ENCODE data around the gene PRDX6. TPM values are rescaled to one million over a fixed set of nuclear protein-coding genes. Genes with fewer than 3 reads are reported as not detected.

PRDX6 gene
- total RNA-seq, 1 experiment from 2014 or later, result 270 TPM

DNA sequence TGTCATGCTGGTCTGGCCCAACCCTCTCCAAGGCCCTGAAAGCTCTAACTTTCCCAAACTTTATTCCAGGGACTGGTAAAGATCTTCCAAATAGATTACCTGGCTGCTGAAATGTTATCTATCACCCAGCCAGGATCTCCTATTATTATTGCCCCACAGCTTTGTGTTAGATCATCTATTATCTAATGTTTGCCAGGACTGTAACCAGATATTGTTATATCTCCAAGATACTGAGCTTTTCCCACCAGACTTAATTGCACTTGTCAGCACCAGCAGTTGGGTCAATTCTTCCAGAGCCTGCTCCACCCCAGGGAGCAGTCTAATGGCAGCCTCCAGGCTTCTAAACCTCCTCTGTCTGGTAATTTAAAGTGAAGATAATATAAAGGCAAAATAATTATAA lies 59.1 kb downstream of the PRDX6 start:
- no peak overlapping the region for H3K27ac ChIP-seq (ENCODE audit: low read depth, low read length, poor library complexity, severe bottlenecking)
- H3K4me3 ChIP-seq (ENCODE audit: low read depth, low read length, poor library complexity, severe bottlenecking), result no peak overlapping the region
- no peaks in the 10 kb centered on the region for H3K36me3 ChIP-seq (ENCODE audit: insufficient read depth, low read length, poor library complexity, severe bottlenecking)
- H3K9me3 ChIP-seq (ENCODE audit: low read depth, low read length, poor library complexity, severe bottlenecking), result no peaks in the 10 kb centered on the region
- POLR2A ChIA-PET (ENCODE audit: low non-redundant PET), result interaction anchor here (0.7 kb wide), 1 partner anchor 59 kb away, joined by 3 read pairs; no protein-coding TSS in a partner anchor
- no peaks in the 10 kb centered on the region for H3K27me3 ChIP-seq (replicated peaks; ENCODE audit: insufficient read depth, low read depth, low read length, poor library complexity)
- TF ChIP-seq EZH2 (IDR thresholded peaks at IDR 0.05; ENCODE audit: borderline replicate concordance, low read depth, low read length, poor library complexity, severe bottlenecking), result no peak
- TF ChIP-seq, protein P1, sequence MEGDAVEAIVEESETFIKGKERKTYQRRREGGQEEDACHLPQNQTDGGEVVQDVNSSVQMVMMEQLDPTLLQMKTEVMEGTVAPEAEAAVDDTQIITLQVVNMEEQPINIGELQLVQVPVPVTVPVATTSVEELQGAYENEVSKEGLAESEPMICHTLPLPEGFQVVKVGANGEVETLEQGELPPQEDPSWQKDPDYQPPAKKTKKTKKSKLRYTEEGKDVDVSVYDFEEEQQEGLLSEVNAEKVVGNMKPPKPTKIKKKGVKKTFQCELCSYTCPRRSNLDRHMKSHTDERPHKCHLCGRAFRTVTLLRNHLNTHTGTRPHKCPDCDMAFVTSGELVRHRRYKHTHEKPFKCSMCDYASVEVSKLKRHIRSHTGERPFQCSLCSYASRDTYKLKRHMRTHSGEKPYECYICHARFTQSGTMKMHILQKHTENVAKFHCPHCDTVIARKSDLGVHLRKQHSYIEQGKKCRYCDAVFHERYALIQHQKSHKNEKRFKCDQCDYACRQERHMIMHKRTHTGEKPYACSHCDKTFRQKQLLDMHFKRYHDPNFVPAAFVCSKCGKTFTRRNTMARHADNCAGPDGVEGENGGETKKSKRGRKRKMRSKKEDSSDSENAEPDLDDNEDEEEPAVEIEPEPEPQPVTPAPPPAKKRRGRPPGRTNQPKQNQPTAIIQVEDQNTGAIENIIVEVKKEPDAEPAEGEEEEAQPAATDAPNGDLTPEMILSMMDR (conservative IDR thresholded peaks at IDR 0.05; ENCODE audit: low read depth, low read length), result no peak
- H3K4me1 ChIP-seq (ENCODE audit: insufficient read depth, low read length, poor library complexity, severe bottlenecking), result no peaks in the 10 kb centered on the region
- CTCF ChIA-PET, result no interaction called here
- intact Hi-C loops (cut with micrococcal nuclease; ENCODE audit: unreplicated experiment), result loop anchor here (5.0 kb wide), 1 partner anchor 51 kb away; no protein-coding TSS in a partner anchor
- no TSS peak for BruUV-seq (replicated peaks)
- DNase-seq (ENCODE audit: low spot score), result no peak

Other genes starting within 250 kb of the PRDX6 start
- not detected in 2 replicates for gene SLC9C2, start 125.7 kb downstream of the PRDX6 start, total RNA-seq (2021)
- not detected in 2 replicates for gene TEX50, start 158.0 kb downstream of the PRDX6 start, total RNA-seq (2021)
- 0.73 and 0.98 TPM in 2 replicates for gene ANKRD45, start 192.5 kb downstream of the PRDX6 start, total RNA-seq (2021)
- gene KLHL20, start 237.6 kb downstream of the PRDX6 start, total RNA-seq (2021), result 17.7 and 18.4 TPM in 2 replicates